Choroid plexus epithelial cell (primary cell): ENCODE measurements around the gene CREBBP.
"Not testable (repeated sequence)": the region's sequence is repeated elsewhere in the genome, so short reads cannot be mapped to it uniquely, and the experiment has no call there.

Source experiments
- DNase-seq: peaks from one replicate; pipeline ENCODE4 v3.0.0-alpha.2; 2010; ENCODE audit warnings: low read depth
- H3K4me3 ChIP-seq: 2 replicates; pipeline ENCODE4 v1.5.1; 2011; ENCODE audit warnings: low read depth, mild to moderate bottlenecking, control low read depth, low read length, moderate library complexity
- CTCF ChIP-seq: conservative IDR thresholded peaks from 2 replicates; pipeline ENCODE4 v1.5.1; 2011; ENCODE audit warnings: low read depth, mild to moderate bottlenecking, control low read depth, inconsistent platforms, low read length, moderate library complexity

The CREBBP gene

GRCh38 chr16:3904875-3905274, 24.4 kb upstream of the CREBBP start:
- TF ChIP-seq CTCF: no peak
- no peak overlapping the region for H3K4me3 ChIP-seq

GRCh38 chr16:3890091-3890490, 9.6 kb upstream of the CREBBP start:
- DNase-seq: no peak
- no peak for TF ChIP-seq CTCF
- H3K4me3 ChIP-seq: no peak overlapping the region

More at GRCh38 chr16:3904875-3905274, 24.4 kb upstream of the CREBBP start:
- no peak for DNase-seq

- H3K4me3 ChIP-seq: no peak overlapping the region
- TF ChIP-seq CTCF: no peak
- DNase-seq: no peak
These were observed 8.5 kb upstream of the CREBBP start for GRCh38 chr16:3889059-3889458.

- H3K4me3 ChIP-seq, DNase-seq: not testable (repeated sequence)
These were observed 5.5 kb upstream of the CREBBP start for GRCh38 chr16:3885999-3886398.

GRCh38 chr16:3884398-3884797, 3.9 kb upstream of the CREBBP start:
- DNase-seq: no peak
- H3K4me3 ChIP-seq: no peak overlapping the region
- TF ChIP-seq CTCF: no peak

- TF ChIP-seq CTCF: no peak
- no peak overlapping the region for H3K4me3 ChIP-seq
- no peak for DNase-seq
These were observed 2.0 kb upstream of the CREBBP start for GRCh38 chr16:3882531-3882930.

- DNase-seq: no peak
- TF ChIP-seq CTCF: no peak
- peak overlapping the region; percentile 70 for H3K4me3 ChIP-seq
These were observed 1.0 kb upstream of the CREBBP start for GRCh38 chr16:3881499-3881990.
